Pulmonary artery endothelial cell (primary cell): ENCODE measurements around the gene WDR6. TPM values are rescaled to one million over a fixed set of nuclear protein-coding genes. Genes with fewer than 3 reads are reported as not detected.

Experiments
- DNase-seq: peaks from one replicate; pipeline ENCODE4 v3.0.0-alpha.2; 2011; ENCODE audit warnings: low read depth, low spot score
- total RNA-seq: library from RNA; depleted of rRNA; stranded (reverse); fragments of >200 nt; gene quantifications from 2 replicates; pipeline ENCODE4 v1.2.3, GENCODE V29; 2014

Gene WDR6
- total RNA-seq, 1 donor from 2014 or later = 71.2 TPM

- no peak for DNase-seq
These were observed 20.4 kb downstream of the WDR6 start for GRCh38 chr3:49027634-49028033.

- no peak for DNase-seq
These were observed 21.1 kb downstream of the WDR6 start for GRCh38 chr3:49028298-49028672.

GRCh38 chr3:49028673-49029562 lies 21.7 kb downstream of the WDR6 start, which contains the start of gene IMPDH2:
IMPDH2 (minus strand) TSS chr3:49029398; CDS start chr3:49029350, 48 bp downstream.
- DNase-seq = peak; percentile 64

GRCh38 chr3:49029563-49029884 lies 22.3 kb downstream of the WDR6 start:
- no peak for DNase-seq

GRCh38 chr3:49030321-49030720 lies 23.1 kb downstream of the WDR6 start:
- no peak for DNase-seq

- DNase-seq = no peak
These were observed 25.6 kb downstream of the WDR6 start for GRCh38 chr3:49032646-49033304.

- DNase-seq = no peak
These were observed 27.5 kb downstream of the WDR6 start for GRCh38 chr3:49034650-49035049.

GRCh38 chr3:49035281-49035680 lies 28.1 kb downstream of the WDR6 start:
- no peak for DNase-seq

GRCh38 chr3:49053543-49053942 lies 46.4 kb downstream of the WDR6 start:
- no peak for DNase-seq

- no peak for DNase-seq
These were observed 47.2 kb downstream of the WDR6 start for GRCh38 chr3:49054344-49054862.

GRCh38 chr3:49057268-49057667 lies 50.1 kb downstream of the WDR6 start:
- no peak for DNase-seq

- DNase-seq = no peak
These were observed 50.8 kb downstream of the WDR6 start for GRCh38 chr3:49058011-49058410.

Other genes with a start within 250 kb of the WDR6 start
- 46.6 and 52.0 TPM in 2 replicates for gene PRKAR2A, start 159.5 kb upstream of the WDR6 start, total RNA-seq
- gene SLC25A20, start 108.5 kb upstream of the WDR6 start, total RNA-seq = 25.4 and 26.6 TPM in 2 replicates
- gene ARIH2, start 88.5 kb upstream of the WDR6 start, total RNA-seq = 61.3 and 85.8 TPM in 2 replicates
- gene P4HTM, start 17.1 kb upstream of the WDR6 start, total RNA-seq = 25.5 and 31.1 TPM in 2 replicates
- 37.4 and 48.5 TPM in 2 replicates for gene DALRD3, start 11.2 kb downstream of the WDR6 start, total RNA-seq
- gene NDUFAF3, start 14.7 kb downstream of the WDR6 start, total RNA-seq = 62.8 and 65.7 TPM in 2 replicates
- gene IMPDH2, start 22.0 kb downstream of the WDR6 start, total RNA-seq = 352 and 465 TPM in 2 replicates
- gene QRICH1, start 86.7 kb downstream of the WDR6 start, total RNA-seq = 59.1 and 62.7 TPM in 2 replicates
- 321 and 422 TPM in 2 replicates for gene QARS1, start 97.4 kb downstream of the WDR6 start, total RNA-seq
- 42.9 and 54.2 TPM in 2 replicates for gene USP19, start 113.4 kb downstream of the WDR6 start, total RNA-seq
- 470 and 504 TPM in 2 replicates for gene LAMB2, start 125.7 kb downstream of the WDR6 start, total RNA-seq
- 16.1 and 20.1 TPM in 2 replicates for gene CCDC71, start 158.9 kb downstream of the WDR6 start, total RNA-seq
- gene KLHDC8B, start 164.2 kb downstream of the WDR6 start, total RNA-seq = 41.0 and 41.2 TPM in 2 replicates